Activated gamma-delta T cell (primary cell): ENCODE results near the gene CASP10.

ENCODE experiments used
- DNase-seq: peaks from one replicate; lab custom pipeline; 2025; lab: John Stamatoyannopoulos, UW

The CASP10 gene

DNA sequence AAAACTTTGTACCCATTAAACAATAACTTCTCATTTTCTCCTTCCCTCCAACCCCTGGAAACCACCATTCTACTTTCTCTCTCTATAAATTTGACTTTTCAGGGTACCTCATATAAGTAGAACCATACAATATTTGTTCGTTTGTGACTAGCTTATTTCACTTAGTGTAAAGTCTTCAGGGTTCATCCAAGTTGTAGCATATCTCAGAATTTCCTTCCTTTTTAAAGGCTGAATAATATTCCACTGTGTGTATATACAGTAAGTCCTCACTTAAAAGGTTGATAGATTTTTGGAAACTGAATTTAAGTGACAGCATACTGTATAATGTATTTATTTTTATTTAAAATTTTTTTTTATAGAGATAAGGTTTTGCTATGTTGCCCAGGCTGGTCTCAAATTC is 13.9 kb downstream of the CASP10 start:
- DNase-seq = no peak

DNA sequence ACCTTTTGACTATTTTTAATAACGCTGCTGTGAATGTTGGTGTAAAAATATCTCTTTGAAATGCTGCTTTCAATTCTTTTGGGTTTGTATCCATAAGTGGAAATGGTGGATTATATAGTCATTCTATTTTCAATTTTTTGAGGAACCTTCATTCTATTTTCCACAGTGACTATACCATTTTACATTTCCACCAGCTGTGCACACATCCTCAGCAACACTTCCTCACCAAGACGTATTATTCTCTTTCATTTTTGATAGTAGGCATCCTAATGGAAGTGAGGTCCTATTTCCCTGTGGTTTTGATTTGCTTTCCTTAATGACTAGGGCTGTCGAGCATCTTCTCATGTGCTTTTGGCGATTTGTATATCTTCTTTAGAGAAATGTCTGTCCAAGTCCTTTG is 14.8 kb downstream of the CASP10 start:
- DNase-seq = no peak

DNA sequence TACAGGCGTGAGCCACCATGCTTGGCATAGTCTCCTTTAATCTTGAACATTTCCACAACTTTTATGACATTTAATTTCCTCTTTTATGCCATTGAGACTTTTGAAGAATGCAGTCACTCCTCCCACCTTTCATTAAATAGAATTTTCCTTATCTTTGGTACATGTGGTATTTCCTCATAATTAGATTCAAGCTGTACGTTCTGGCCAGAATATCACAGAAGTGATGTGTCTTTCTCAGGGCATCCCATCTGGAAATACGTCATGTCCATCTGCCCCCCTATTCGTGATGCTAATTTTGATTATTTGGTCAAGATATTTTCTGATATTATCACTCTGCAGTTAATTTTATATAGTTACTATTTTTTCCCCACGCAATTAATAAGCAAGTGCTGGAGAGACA is 16.9 kb downstream of the CASP10 start:
- DNase-seq = no peak

DNA sequence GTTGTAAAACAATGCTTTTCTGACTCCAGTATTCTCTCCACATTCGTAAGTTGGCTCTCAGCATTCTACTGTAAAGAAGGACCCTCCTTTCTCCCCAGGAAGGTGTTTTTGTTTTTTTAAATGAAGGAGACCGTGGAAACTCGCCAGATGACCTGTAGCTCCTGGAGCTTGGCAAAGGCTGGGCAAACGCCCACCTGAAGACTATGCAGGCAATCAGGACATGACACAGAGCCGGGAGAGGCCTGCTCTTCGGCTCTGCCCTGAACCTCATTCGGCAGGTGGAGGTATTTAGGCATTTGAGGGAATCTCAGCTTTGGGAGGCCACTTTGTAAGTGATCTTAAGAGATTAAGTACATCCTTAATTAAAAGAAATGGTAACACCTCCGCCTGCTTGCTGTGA is 17.4 kb downstream of the CASP10 start:
- no peak for DNase-seq

DNA sequence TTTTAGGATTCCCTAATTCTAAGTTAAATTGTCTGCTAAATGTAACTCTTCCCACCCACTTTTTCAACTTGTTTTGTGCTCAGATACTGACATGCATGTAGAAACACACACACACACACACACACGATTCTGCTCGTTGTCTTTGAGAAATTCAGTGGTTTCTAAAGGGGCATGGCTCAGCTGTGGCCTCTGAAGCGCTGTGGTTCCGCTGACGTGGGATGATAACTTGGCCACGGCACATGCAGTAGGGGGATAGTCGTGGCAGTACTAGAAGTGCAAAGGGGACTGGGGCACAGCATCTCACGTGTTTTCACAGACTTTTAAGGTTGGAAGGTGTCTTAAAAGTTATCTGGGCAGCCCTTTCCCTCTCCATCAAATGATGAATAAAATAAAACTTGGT is 18.4 kb downstream of the CASP10 start:
- no peak for DNase-seq

DNA sequence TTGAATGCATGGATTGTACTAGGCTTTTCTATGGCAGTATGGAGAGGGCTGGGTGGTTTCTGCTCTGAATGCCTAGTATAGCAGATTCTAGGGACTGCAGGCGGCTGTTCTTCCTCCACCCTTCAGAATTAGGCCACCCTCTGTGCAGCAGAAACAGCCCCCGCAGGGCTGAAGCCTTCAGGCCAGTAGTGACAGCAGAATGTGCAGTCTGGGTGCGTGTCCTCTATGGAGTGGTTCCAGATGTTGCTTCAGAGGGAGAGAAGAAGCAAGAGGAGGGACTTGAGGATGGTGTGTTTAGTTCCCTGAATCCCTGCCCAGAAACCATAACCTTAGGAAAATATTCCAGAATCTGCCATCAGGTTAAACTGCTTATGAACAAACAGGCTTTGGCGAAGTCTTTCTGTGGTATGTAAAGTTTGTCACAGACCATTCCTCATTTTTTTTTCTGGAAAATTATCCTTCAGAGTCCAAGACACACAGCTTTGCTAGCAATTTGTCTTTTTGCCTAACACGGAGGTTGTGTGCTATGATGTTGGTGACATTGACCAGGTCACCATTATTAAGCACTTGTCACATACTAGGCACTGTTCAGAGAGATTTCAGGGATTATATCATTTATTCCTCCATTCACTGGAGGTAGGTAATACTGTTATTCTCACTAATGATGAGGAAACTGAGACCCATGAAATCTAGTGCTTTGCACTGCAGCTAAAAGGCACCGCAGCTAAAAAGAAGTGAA is 21.1 kb downstream of the CASP10 start:
- no peak for DNase-seq

DNA sequence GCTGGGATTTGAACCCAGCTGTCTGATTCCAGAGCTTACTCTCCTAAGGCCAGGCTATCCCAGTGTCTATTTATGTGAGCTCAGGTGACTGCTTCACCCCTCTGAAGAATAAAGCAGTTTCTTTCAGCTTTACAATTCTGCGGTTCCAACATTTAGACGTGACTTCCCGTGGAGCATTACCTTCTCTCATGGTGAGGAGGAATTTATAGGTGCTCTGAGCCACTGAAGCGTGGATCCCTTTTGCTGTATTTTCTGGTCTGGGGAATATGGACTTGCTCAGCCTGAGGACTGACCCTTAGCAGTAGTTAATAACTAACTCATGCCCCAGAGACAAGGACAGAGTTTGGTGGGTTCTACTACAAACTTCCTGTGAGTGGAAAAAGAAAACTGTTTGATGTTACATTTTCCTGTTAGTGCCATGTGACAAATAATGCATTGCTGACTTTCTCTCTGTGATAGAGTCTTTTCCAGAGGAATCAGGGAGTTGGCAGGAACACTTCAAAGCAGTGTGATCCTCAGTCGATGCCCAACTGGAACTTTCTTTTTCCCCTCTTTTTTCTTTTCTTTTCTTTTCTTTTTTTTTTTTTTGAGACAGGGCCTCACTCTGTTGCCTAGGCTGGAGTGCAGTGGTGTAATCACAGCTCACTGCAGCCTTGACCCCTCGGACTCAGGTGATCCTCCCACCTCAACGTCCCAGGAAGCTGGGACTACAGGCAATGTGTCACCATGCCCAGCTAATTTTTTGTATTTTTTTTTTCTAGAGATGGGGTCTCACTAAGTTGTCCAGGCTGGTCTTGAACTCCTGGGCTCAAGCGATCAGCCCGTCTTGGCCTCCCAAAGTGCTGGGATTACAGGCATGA is 21.9 kb downstream of the CASP10 start:
- DNase-seq = no peak

DNA sequence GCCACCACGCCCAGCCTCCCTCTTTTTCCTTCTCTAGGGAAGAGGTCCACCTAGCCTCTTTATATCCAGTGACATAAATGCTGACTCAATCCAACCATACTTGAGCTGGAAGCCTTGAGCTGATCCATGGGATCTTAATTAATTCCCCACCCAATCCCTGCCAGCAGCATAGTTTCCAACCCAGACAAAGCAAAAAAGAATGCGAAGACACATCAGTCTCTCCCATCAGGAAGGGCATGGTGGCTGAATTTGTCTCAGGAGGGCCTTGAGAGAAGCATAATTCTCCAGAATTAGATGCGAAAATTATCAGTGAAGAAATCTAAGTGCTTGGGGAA is 22.5 kb downstream of the CASP10 start:
- DNase-seq = no peak

DNA sequence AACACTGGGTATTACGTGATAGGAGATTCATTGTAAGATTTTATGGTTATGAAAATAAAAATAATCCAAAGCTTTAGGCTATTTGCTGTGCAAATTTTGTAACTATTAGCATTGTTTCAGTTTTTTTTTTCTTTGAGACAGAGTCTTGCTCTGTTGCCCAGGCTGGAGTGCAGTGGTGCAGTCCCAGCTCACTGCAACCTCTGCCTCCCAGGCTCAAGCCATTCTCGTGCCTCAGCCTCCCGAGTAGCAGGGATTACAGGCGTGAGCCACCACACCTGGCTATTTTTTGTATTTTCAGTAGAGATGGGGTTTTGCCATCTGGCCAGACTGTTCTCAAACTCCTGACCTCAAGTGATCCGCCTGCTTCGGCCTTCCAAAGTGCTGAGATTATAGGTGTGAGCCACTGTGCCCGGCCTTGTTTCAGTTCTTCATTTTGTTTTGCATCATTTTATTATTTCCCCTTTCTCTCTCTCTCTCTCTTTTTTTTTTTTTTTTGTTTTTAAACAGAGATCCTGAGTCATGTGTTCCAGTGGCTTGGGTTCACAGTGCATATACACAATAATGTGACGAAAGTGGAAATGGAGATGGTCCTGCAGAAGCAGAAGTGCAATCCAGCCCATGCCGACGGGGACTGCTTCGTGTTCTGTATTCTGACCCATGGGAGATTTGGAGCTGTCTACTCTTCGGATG is 25.8 kb downstream of the CASP10 start:
- DNase-seq = no peak

DNA sequence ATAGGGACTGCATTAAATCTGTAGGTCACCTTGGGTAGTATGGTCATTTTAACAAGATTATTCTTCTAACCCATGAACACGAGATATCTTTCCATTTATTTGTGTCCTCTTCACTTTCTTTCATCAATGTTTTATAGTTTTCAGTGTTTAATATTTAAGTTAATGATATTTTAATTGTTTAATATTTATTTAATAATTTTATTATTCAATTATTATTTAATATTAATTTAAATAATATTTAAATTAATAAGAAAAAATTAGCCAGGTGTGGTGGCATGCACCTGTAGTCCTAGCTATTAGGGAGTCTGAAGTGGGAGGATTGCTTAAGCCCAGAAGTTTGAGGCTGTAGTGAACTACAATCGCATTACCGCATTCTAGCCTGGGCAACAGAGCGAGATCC is 33.0 kb downstream of the CASP10 start:
- DNase-seq = no peak

DNA sequence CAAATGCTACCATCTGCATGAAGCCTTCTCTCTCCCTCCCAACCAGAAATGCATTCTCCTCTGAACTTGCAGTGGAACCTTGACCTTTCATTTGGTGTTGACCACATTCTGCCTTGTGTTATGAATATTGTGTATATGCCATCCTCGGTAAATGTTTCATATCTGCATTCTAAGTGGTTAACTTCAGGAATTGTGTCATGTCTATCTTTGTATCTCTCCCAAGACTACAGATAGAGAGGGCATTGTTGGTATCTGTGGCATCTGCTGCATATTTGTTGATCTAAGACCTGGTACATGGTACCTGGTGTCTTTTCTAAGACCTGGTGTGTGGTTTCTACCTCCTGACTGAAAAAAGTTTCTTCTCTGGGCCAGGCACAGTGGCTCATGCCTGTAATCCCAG is 34.0 kb downstream of the CASP10 start:
- no peak for DNase-seq

DNA sequence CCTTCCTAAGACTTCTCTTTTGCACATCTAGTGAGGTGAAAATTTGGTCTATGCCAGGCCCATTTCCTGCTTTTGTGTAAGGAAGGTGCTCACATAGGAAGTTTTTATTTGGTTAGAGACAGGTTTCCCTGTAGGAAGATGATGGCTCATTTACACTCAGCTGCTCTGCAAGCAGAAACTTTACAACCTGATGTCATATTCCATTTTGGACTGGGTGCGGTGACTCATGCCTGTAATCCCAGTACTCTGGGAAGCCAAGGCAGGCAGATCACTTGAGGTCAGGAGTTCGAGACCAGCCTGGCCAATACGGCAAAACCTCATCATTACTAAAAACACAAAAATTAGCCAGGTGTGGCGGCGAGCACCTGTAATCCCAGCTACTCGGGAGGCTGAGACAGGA is 35.8 kb downstream of the CASP10 start:
- no peak for DNase-seq

DNA sequence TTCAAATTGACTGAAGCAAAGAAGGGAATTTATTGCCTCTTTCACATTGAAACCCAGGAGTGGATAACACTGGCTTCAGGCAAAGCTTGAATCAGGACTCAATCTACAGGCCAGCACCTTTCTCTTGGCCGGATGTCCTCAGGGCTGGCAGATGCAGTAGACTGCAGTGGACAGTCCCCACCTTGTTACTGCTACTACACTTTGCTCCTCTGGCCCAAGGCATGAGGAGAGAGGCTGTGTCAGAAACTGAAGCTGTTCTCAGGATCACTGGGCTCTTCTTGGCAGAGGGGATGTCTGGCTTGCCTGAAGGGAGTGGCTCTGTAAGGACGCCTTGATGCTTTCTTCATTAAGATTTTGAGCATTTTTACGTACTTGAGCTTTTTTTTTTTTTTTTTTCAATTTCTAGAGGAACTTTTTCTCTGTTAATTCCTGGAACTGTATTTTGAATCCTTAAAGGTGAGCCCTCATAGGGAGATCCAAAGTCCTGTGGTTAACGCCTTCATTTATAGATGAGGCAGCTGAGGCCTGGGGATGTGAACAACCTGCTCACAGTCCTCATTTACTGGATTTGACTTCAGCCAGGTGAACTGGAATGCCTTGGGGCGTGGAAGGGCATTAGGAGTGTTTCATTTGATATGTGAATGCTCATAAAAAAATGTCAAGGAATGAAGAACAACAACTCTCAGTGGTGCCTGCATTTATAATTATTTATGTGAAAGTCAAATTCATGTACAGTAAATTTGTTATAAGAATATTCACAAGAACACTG is 36.6 kb downstream of the CASP10 start:
- DNase-seq = no peak

DNA sequence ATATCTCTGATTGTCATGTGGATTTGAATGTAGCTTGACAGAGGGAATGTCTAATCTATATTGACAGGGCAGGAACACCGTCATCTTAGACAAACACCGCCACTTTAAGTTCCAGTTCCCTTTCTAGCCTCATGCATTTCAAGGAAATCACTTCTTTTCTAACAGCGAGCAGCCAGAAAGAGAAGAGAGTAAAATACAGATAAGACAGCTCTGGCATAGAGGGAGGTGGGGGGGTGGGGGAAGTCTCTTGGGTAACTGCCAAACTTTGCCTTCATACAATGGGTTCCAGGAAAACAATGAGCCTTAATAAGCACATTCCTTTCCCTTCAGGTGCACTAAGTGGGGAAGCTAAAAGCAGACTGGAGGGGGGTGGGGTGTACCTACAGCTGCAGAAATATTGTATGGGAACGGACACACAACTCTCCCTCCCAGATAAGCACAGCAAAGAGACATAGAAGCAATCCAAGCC is 37.2 kb downstream of the CASP10 start:
- no peak for DNase-seq

DNA sequence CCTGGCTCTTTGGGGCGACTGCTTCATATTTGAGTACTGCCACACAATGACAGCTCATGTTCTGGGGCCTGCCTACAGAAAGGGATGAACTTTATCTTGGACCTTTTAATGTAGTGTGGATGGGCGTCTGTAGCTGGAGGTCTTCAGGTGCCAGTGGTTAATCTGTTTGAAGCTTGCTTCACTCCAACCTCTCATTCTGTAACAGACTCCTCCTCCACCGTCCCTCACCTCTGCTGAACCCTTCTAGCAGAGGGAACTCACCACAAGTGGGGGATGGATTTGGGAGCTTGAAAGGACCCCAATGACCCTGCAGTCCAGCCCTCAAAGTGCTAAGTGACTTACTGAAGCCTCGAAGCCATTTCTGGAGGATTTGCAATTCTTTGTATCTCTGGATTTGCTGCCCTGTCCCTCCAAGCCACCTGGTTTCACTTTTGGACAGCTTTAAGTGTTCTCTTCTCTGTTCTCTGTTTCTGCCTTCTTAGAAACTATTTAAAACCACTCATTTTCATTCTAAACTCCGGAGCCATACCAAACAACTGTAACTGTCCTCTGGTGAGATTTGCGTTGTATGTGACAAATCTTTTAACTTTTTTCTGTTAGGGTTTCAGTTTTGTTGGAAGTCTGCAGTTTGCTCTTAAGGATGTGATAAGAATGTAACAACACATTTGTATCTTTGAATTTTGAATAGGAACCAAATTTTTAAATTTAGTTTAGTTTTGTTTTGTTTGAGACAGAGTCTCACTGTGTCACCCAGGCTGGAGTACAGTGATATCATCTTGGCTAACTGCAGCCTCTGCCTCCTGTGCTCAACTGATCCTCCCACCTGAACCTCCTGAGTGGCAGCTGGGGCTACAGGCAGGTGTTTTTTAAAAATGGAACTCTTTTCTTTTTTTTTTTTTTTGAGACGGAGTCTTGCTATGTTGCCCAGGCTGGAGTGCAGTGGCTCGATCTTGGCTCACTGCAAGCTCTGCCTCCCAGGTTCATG is 40.4 kb downstream of the CASP10 start:
- DNase-seq = no peak

DNA sequence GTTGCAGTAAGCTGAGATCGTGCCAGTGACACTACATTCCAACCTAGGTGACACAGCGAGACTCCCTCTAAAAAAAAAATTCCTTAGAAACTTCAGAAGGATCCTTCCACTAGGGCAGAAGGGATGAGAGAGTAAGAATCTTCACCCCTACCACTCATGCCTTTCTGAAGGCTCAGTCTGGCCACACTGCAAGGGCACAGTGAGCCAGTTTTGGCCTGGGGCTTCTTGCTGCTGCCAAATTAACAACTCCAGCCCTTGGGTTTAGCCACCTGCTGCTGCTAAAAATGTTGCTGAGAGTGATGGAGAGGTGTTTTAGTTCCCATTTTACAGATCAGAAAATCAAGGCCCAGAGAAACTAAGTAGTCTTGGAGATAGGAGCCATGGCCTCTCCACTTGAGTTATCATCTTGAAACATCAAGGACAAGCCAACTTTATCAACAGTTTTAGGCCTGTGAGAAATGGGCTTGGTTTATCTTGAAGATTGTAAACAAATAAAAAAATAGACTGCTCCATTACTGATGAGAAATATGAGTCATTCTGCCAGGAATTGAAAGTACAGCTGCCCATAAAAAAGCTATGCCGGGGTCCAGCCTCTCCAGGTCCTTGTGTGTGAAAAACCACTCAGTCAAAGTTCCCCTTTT is 45.5 kb downstream of the CASP10 start:
- DNase-seq = no peak

DNA sequence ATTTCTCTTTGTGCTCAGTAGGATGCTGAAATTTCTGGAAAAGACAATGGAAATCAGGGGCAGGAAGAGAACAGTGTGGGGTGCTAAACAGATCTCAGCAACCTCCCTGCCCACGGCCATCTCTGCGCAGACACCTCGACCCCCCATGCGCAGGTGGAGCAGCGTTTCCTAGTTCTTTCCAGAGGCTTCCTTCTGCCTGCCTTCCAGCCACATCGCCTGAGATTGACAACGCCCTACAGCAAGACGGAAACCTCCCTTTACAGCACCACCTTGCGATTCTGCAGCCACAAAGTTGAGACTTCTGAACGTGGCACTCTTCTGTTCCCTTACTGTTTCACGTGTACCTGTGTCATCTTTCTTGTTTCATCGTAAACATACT is 46.0 kb downstream of the CASP10 start:
- DNase-seq = no peak

DNA sequence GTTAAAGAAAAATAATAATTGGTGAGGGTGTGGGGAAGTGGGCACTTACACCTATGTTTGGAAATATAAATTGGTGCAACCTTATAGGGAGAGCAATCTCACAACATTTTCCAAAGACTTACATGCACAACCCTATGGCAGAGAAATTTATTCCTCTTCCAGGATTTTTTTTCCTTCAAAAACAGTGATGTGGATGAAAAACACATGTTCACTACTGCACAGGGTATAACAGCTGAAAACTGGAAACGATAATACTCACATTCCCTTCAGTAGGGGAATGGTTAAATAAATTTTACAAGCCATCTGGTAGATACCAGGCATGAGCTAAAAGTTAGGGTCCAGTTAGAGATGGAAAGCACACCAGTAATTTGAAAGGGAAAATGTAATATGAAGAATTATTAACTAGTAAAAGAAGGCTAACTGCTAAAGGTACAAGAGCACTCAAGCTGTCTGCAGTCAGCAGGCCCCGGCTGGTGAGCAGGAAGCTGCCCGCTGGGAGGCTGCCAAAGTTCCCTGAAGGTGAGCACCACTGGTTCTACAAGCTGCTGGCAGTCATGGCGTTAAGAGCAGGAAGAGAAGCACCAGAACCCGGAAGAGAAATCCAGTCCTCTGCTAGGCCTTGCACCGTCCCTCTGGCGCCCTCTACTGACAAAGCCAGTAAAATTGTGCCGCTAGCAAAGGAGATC is 49.0 kb downstream of the CASP10 start:
- DNase-seq = no peak

DNA sequence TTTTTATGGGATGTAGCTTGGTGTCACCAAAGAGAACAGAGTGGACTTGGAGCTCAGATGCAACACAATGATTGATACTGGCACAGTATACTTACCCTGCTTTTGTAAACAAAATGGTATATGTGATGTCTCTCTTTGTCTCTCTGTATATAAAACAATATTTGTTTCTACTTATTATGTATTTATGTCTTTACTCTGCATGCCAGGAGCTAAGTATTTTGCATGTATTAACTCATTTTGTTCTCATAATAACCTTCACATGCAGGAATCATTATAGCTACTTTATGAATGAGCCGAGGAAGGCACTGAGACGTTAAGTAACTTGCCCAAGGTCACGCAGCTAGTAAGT is 49.5 kb downstream of the CASP10 start:
- no peak for DNase-seq
